A549 (cell line): Measurements from ENCODE around the gene ZNF292. TPM values are rescaled to one million over a fixed set of nuclear protein-coding genes. Genes with fewer than 3 reads are reported as not detected.

Experiments used
- ATAC-seq, 2 experiments: fragments of 200-7000 bp in 1 of 2; fragments of >200 bp in 1 of 2; cut with Nextera tagmentation in 1 of 2; cut with Tn5 transposase in 1 of 2; 3 replicates each; pipeline versions ENCODE4 v1.8.0 to v1.9.1; 2018 to 2020; ENCODE audit warnings: mild to moderate bottlenecking in 1 of 2, moderate library complexity in 1 of 2
- CTCF ChIA-PET: fragments of 300-600 bp; sonication (Branson Sonifier 250); formaldehyde crosslinking; extraction: SDS; loops from one replicate; lab custom pipeline; 2021; ENCODE audit warnings: antibody characterized with exemption, inconsistent platforms; lab: Yijun Ruan, JAX
- POLR2A ChIA-PET: fragments of 350-600 bp; formaldehyde crosslinking; extraction: SDS; loops from one replicate; lab custom pipeline; 2021; ENCODE audit warnings: antibody characterized with exemption, inconsistent platforms; lab: Yijun Ruan, JAX
- DNase-seq, 2 experiments: peaks; one replicate each; pipeline versions ENCODE4 v3.0.0 to v3.0.0-alpha.2; 2011 to 2016; ENCODE audit warnings: low read depth in 1 of 2, low spot score in 1 of 2
- FAIRE-seq: peaks from 2 replicates; lab custom pipeline; 2011; peaks lifted over from hg19 to GRCh38; lab: Jason Lieb, UNC
- H3K27ac ChIP-seq, 2 experiments: fragments of >200 bp; sonication (Bioruptor Twin); formaldehyde crosslinking; 3 replicates each; pipeline ENCODE4 v1.5.1; 2016 to 2017
- H3K4me1 ChIP-seq: fragments of >200 bp; sonication (Bioruptor Twin); formaldehyde crosslinking; 3 replicates; pipeline ENCODE4 v1.6.1; 2016
- H3K4me2 ChIP-seq: fragments of >200 bp; sonication (Bioruptor Twin); formaldehyde crosslinking; 3 replicates; pipeline ENCODE4 v1.6.1; 2016
- H3K4me3 ChIP-seq: fragments of >200 bp; sonication (Bioruptor Twin); formaldehyde crosslinking; 3 replicates; pipeline ENCODE4 v1.5.1; 2016
- H3K9me3 ChIP-seq: fragments of >200 bp; sonication (Bioruptor Twin); formaldehyde crosslinking; 3 replicates; pipeline ENCODE4 v1.6.1; 2016
- BHLHE40 ChIP-seq: IDR thresholded peaks from 2 replicates; pipeline ENCODE4 v1.6.1; 2012; ENCODE audit warnings: low read depth, low read length, inconsistent platforms
- CBX8 ChIP-seq: fragments of 200-600 bp; sonication (generic); IDR thresholded peaks from 2 replicates; pipeline ENCODE4 v1.6.1; 2016
- EHF ChIP-seq: fragments of 250-450 bp; sonication (Bioruptor Pico); IDR thresholded peaks from 2 replicates; pipeline ENCODE4 v1.5.0; 2020; ENCODE audit warnings: mild to moderate bottlenecking
- FOSL2 ChIP-seq, 2 experiments: fragments of 450-650 bp in 1 of 2; fragments of >200 bp in 1 of 2; sonication (Bioruptor Twin) in 1 of 2; formaldehyde crosslinking; IDR thresholded peaks; 2 replicates each; pipeline versions ENCODE4 v1.5.0 to v1.6.1; 2016 to 2020; ENCODE audit warnings: mild to moderate bottlenecking in 1 of 2, moderate library complexity in 1 of 2
- JUNB ChIP-seq: fragments of >200 bp; sonication (Bioruptor Twin); formaldehyde crosslinking; IDR thresholded peaks from 2 replicates; pipeline ENCODE4 v1.6.1; 2016
- KDM5A ChIP-seq: fragments of 200-600 bp; sonication (generic); IDR thresholded peaks from 2 replicates; pipeline ENCODE4 v1.6.1; 2016; ENCODE audit warnings: antibody characterized with exemption, mild to moderate bottlenecking
- MYC ChIP-seq: IDR thresholded peaks from 2 replicates; pipeline ENCODE4 v1.6.1; 2012; ENCODE audit warnings: mild to moderate bottlenecking, inconsistent platforms, low read length, improper control_type of control experiment, borderline replicate concordance
- NFE2L2 ChIP-seq: fragments of 150-350 bp; conservative IDR thresholded peaks from 2 replicates; pipeline ENCODE4 v1.6.1; 2014; ENCODE audit warnings: low read length
- POLR2AphosphoS2 ChIP-seq: conservative IDR thresholded peaks from 2 replicates; pipeline ENCODE4 v1.6.1; 2012; ENCODE audit warnings: low read length, improper control_type of control experiment, inconsistent platforms
- RCOR1 ChIP-seq: fragments of 150-350 bp; IDR thresholded peaks from 2 replicates; pipeline ENCODE4 v1.6.1; 2014; ENCODE audit warnings: antibody characterized with exemption, low read length, low read depth
- SREBF2 ChIP-seq: fragments of 450-650 bp; IDR thresholded peaks from 2 replicates; pipeline ENCODE4 v1.6.1; 2014; ENCODE audit warnings: mild to moderate bottlenecking, moderate library complexity
- TP53 ChIP-seq: fragments of 250-450 bp; sonication (Bioruptor Pico); IDR thresholded peaks from 2 replicates; pipeline ENCODE4 v1.5.0; 2021; ENCODE audit warnings: mild to moderate bottlenecking, moderate library complexity
- ZNF302 ChIP-seq: fragments of 250-450 bp; sonication (Bioruptor Pico); IDR thresholded peaks from 2 replicates; pipeline ENCODE4 v1.9.0; 2021; ENCODE audit warnings: inconsistent platforms, mild to moderate bottlenecking, moderate library complexity
- WGBS: methylation state at CpG from one replicate; pipeline ENCODE4 v1.1.6; 2017; ENCODE audit errors: missing lambda C conversion rate; 5-methylcytosine and 5-hydroxymethylcytosine counted together
- polyA plus RNA-seq, 4 experiments: library from polyadenylated mRNA; depleted of rRNA in 3 of 4; stranded (reverse); fragments of >200 nt; fragmentation: RNase III in 1 of 4; extraction: RNeasy Plus Mini Kit Qiagen cat#74134 plus additional on column Dnase treatment in 1 of 4; gene quantifications; 2 replicates in 3 of 4; 3 replicates in 1 of 4; pipeline ENCODE4 v1.2.3, GENCODE V29; 2011 to 2017
- TF ChIP-seq, protein P1 (sequence below): IDR thresholded peaks from 2 replicates; pipeline ENCODE4 v1.6.1; 2012
- TF ChIP-seq, protein P2 (sequence below): fragments of 150-350 bp; IDR thresholded peaks from 2 replicates; pipeline ENCODE4 v1.6.1; 2014; ENCODE audit warnings: low read depth, mild to moderate bottlenecking, low read length

The ZNF292 gene
- polyA plus RNA-seq, 2 of the 4 experiments (the other 2 are of a cell fraction), result 2.5 to 7.5 TPM

DNA sequence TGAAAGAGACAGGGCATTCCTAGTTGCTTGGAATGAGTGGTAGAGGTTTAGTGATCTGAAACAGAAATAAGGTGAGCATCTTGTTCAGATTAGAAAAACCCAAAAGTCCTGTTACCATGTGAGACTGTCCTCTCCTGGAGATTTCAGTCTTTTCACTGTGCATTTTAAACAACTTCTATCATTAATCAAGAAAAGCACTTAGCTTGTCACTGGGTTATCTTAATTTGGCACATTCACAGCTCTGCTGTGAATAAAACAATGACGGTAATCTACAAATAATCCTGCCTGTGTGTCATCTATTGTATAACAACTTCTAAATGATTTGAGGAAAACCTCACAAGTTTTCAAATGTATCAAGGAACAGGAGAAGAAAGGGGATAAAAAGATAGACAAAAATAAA, 157.5 kb downstream of the ZNF292 start:
- H3K4me1 ChIP-seq, result no peaks in the 10 kb centered on the region
- H3K9me3 ChIP-seq, result no peaks in the 10 kb centered on the region
- TF ChIP-seq TP53 (CRISPR knock-in tag) (no peak), CBX8 (no peak), MYC (no peak), KDM5A (no peak), SREBF2 (no peak), ZNF302 (no peak), POLR2AphosphoS2 (no peak), EHF (no peak), FOSL2 (IDR thresholded peaks at IDR 0.05) (no peak), FOSL2 (CRISPR knock-in tag; IDR thresholded peaks at IDR 0.05) (no peak), JUNB (no peak), BHLHE40 (no peak), RCOR1 (no peak), NFE2L2 (no peak)
- TF ChIP-seq, protein P1, sequence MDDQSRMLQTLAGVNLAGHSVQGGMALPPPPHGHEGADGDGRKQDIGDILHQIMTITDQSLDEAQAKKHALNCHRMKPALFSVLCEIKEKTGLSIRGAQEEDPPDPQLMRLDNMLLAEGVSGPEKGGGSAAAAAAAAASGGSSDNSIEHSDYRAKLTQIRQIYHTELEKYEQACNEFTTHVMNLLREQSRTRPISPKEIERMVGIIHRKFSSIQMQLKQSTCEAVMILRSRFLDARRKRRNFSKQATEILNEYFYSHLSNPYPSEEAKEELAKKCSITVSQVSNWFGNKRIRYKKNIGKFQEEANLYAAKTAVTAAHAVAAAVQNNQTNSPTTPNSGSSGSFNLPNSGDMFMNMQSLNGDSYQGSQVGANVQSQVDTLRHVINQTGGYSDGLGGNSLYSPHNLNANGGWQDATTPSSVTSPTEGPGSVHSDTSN, result no peak
- TF ChIP-seq, protein P2, sequence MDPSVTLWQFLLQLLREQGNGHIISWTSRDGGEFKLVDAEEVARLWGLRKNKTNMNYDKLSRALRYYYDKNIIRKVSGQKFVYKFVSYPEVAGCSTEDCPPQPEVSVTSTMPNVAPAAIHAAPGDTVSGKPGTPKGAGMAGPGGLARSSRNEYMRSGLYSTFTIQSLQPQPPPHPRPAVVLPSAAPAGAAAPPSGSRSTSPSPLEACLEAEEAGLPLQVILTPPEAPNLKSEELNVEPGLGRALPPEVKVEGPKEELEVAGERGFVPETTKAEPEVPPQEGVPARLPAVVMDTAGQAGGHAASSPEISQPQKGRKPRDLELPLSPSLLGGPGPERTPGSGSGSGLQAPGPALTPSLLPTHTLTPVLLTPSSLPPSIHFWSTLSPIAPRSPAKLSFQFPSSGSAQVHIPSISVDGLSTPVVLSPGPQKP, result no peak
- no peak overlapping the region for H3K4me2 ChIP-seq
- ChIA-PET CTCF (interaction anchor here (2.2 kb wide), 1 partner anchor 9 kb away, joined by 7 read pairs; the partner anchor contains the start of gene SMIM8), POLR2A (no interaction called here)
- no peak for ATAC-seq
- H3K4me3 ChIP-seq, result no peak overlapping the region
- DNase-seq, result no peak
- no peak overlapping the region for H3K27ac ChIP-seq
- 13% methylated on average over 1 of the region's 1 CpG for WGBS
- no peak for FAIRE-seq

Other genes with a start within 250 kb of the ZNF292 start
- 0.04 TPM in 1 of 2 replicates, not detected in the other for gene HTR1E, start 218.0 kb upstream of the ZNF292 start, polyA plus RNA-seq (2011; rRNA removed)
- not detected in 3 replicates for gene HTR1E, start 218.0 kb upstream of the ZNF292 start, polyA plus RNA-seq (2017; fragmentation: RNase III; extraction: RNeasy Plus Mini Kit Qiagen cat#74134 plus additional on column Dnase treatment)
- gene CGA, start 60.5 kb upstream of the ZNF292 start, polyA plus RNA-seq (2011; rRNA removed), result 0.09 TPM in 1 of 2 replicates, not detected in the other
- not detected in 3 replicates for gene CGA, start 60.5 kb upstream of the ZNF292 start, polyA plus RNA-seq (2017; fragmentation: RNase III; extraction: RNeasy Plus Mini Kit Qiagen cat#74134 plus additional on column Dnase treatment)
- gene SMIM8, start 167.0 kb downstream of the ZNF292 start, polyA plus RNA-seq (2011; rRNA removed), result 4.7 and 6.9 TPM in 2 replicates
- gene SMIM8, start 167.0 kb downstream of the ZNF292 start, polyA plus RNA-seq (2017; fragmentation: RNase III; extraction: RNeasy Plus Mini Kit Qiagen cat#74134 plus additional on column Dnase treatment), result 2.8 to 3.1 TPM (median 2.9 TPM) in 3 replicates
- not detected in 2 replicates for gene GJB7, start 173.7 kb downstream of the ZNF292 start, polyA plus RNA-seq (2011; rRNA removed)
- not detected in 3 replicates for gene GJB7, start 173.7 kb downstream of the ZNF292 start, polyA plus RNA-seq (2017; fragmentation: RNase III; extraction: RNeasy Plus Mini Kit Qiagen cat#74134 plus additional on column Dnase treatment)
- gene C6orf163, start 189.2 kb downstream of the ZNF292 start, polyA plus RNA-seq (2011; rRNA removed), result 0.44 and 0.54 TPM in 2 replicates
- gene C6orf163, start 189.2 kb downstream of the ZNF292 start, polyA plus RNA-seq (2017; fragmentation: RNase III; extraction: RNeasy Plus Mini Kit Qiagen cat#74134 plus additional on column Dnase treatment), result 0.29 to 0.55 TPM (median 0.39 TPM) in 3 replicates